ENCODE measurements around the gene ADTRP.
"Not testable (repeated sequence)": the region's sequence is repeated elsewhere in the genome, so short reads cannot be mapped to it uniquely, and the experiment has no call there.

Gene ADTRP

GRCh38 chr6:11802886-11803590 is 24.4 kb upstream of the ADTRP start:
- DNase-seq, result no peak

DNA sequence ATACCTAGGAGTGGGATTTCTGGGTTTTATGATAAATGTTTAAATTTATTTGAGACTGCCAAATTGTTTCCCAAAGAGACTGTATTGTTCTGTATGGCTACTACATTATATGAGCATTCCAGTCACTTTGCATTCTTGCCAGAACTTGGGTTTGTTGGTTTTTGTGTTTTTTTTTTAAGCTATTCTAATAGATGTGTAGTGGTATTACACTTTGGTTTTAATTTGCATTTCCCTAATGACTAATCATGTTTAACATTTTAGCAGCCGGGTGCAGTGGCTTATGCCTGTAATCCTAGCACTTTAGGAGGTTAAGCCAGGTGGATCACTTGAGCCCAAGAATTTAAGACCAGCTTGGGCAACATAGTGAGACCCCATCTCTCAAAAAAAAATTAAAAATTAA is 21.9 kb upstream of the ADTRP start:
- DNase-seq, result not testable (repeated sequence)

DNA sequence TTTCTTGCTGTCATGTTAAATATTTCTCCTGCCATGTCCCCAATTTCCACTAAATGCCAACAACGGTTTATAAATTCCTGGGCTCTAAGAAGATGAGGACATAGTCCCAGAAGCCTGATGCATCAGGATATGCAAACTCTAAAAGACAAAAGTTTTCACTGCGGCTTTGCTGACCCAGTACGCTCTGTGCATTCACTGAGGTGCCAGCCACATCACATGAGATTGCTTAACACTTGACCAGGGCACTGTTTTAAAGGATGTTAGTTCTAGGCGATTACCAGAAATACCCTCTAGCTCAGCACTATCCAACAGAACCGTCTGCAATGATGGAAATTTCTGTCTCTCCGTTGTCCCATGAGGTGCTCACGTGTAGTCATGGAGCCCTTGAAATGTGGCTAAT is 19.9 kb upstream of the ADTRP start:
- no peak for DNase-seq

DNA sequence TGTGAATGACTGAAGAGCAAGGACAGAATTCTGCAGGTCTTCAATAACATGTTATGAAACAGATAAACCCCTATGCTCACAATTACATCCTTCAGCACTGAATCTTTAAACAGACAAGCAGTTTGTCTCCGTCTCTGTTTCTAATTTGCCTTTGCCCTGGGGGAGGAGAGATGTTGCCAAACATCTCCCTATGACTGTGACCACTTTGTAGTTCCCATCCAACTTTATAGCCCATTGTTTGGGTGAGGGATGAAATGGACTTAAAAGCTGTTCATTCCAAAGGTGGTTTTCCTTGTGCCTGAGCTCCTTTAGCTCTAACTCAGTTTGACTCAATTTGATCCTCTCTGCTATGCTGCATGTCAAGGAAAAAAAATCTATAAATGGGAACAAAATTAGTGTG is 19.5 kb upstream of the ADTRP start:
- DNase-seq, result no peak

DNA sequence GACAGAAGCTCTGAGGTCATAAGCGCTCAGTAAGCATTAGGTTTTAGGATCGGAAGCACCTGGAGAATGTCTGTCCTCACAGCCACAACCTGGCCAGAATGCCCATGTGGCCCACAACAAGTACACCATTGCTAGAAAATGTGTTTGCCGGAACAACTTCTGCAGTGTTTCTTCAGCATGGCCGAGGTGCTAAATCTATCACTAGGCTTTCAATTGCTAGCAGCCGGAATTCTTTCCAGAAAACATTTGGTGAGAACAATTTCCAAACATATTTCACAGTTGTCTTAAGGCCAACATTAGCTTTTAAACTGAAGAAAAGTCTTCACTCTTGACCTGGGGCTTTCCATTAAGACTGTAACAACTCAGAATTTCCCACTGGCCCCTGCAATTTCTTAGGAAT is 18.2 kb upstream of the ADTRP start:
- DNase-seq, result no peak

- DNase-seq, result no peak
Measured at GRCh38 chr6:11795403-11795802, 16.8 kb upstream of the ADTRP start.

- no peak for DNase-seq
Measured at GRCh38 chr6:11793277-11793676, 14.7 kb upstream of the ADTRP start.

- no peak for DNase-seq
Measured at GRCh38 chr6:11791354-11792107, 12.9 kb upstream of the ADTRP start.

- no peak for DNase-seq
Measured at GRCh38 chr6:11789744-11790143, 11.1 kb upstream of the ADTRP start.

DNA sequence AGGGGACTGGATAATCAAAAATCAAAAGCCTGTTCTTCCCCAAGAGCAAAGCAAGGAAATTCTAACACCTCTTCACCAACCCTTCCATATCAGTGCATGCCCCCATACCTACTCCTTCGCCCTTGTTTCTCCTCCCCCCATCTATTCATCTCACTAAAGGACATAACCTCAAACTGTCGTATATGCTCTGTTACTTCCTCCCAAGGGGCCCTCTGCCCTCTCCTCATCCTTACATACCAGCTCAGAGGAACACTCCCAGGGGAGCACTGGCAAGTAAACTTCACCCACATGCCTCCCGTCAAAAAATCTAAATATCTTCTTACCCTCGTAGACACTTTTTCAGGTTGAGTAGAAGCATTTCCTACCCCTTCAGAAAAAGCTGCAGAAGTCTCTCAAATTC is 9.4 kb upstream of the ADTRP start:
- no peak for DNase-seq

- DNase-seq, result no peak
Measured at GRCh38 chr6:11785774-11786579, 7.4 kb upstream of the ADTRP start.

DNA sequence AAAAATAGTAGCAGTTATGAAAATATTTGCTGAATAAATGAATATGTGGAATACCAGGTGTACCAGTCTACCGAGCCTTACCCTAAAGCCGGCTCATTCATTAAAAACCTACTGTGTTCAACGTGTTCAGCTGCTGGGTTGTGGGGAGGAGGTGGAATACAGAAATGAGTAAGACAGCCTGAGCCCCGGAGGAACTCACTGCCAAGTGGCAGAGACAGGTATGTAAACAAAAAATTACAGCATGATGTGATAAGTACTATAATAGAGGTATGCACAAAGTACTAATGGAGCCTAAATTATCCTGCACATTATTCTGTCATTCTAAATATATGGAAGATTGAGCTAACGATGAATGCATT is 6.8 kb upstream of the ADTRP start:
- no peak for DNase-seq

DNA sequence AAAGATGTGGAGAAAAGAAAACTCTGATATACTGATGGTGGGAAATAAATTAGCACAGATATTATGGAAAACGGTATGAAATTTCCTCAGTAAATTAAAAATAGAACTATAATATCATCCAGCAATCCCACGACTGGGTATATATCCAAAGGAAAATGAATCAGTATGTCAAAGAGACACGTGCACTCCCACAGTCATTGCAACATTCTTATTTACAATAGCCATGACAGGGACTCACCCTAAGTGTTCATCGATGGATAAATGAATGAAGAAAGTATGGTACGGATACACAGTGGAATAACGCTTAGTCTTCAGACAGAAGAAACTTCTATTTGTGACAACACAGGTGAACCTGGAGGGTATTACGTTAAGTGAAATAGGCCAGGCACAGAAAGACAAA is 5.7 kb upstream of the ADTRP start:
- no peak for DNase-seq

DNA sequence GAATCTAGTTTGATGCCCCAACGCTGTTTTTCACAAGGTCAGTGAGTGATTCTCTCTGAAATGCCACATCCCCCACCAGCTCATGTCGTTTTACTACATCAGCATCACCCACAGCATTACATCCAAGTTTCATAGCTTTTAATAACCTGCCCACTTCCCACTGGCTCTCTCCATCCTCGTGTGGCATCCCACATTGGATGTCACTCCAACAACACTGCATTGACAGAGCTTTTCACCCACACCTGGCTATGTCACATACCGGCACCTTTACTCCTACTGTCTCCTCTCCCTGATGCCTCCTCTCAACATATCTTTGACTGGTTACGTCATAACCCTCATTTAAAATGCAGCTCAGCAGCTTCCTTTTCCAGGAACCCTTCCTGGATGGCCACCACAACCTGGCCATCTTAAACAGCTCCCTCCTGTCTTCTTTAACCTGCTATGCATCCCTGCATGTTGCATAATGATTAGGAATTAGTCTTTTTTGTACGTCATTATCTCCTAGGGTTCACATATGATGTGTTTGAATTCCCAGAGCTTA is 5.0 kb upstream of the ADTRP start:
- no peak for DNase-seq

DNA sequence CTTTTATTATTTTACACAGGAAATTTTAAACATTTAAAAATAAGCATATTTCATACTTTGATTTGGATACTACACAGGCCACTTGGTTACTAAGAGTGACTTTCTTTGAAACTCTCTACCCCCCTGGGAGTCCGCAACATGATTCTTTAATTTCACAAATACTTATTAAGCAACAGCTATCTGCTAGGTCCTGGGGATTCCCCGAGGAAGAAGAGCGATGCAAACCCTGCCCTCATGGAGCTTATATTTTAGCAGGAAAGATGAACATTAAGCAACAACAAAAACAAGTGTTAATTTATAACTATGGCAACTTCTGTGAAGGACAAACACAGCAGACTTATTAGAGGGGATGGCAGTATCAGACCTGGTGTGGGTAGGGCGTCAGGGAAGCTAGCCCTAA is 3.9 kb upstream of the ADTRP start:
- DNase-seq, result no peak

DNA sequence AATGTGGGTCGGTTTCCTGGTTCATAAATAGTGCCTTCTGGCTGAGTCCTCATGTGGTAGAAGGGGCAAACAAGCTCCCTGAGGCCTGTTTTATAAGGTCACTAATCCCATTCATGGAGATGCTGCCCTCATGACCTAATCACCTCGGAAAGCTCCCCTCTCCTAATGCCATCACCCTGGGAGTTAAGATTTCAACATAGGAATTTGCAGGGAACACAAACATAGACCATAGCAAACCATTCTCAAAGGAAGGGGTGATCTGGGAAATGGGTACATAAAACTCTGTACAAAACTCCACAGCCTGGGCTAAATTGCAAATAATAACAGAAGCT is 1.5 kb upstream of the ADTRP start:
- no peak for DNase-seq

DNA sequence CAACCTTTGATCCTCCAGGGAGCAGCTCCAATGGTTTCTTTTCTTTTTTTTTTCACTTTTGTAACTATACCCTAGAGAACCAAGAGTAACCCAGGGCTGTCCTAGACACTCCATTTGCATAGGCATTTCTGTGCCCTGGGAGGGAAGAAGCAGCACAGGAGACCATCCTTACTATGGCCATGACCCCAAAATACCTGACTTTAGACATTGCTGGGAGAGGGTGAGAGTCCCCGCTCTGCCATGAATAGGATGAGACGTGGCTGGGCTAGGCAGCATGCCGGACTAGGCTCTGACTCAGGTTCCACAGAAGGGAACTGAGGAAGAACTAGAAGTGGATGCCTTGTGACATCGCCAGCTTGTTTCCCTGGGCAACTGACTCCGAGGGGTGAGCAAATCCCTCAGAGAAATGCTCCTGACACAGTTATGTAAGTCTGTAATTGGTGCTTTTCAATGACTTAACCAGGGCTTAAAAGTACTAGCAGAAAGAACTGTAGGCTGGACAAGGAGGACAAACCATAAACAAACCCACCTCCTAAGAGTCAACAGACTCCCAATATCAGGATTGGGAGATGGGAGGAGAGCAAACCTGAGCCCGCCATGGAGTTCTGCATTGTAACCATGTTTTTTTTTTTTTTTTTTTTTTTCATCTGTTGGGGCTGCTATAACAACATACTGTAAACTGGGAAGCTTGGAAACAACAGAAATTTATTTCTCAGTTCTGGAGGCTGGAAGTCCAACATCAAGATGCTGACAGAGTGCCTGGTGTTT is 910 bp upstream of the ADTRP start:
- no peak for DNase-seq

DNA sequence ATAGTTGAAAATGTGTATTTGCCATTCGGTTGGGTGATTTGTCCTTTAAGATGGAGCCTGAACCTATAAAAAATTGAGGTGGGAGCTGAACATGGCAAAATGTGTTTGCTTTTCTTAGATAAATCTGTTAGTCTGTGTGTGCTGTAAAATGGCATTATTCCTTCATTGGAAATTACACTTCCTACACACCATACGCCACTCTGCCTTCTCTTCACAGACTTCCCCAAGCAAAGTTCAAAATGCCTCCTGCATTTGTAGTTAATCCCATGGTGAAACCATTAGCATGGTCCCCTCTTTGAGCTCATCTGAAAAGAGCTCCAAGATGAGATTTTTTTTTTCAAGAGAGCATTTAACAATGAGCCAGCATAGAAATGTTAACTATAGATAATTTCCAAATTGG is 567 bp downstream of the ADTRP start:
- DNase-seq, result no peak

DNA sequence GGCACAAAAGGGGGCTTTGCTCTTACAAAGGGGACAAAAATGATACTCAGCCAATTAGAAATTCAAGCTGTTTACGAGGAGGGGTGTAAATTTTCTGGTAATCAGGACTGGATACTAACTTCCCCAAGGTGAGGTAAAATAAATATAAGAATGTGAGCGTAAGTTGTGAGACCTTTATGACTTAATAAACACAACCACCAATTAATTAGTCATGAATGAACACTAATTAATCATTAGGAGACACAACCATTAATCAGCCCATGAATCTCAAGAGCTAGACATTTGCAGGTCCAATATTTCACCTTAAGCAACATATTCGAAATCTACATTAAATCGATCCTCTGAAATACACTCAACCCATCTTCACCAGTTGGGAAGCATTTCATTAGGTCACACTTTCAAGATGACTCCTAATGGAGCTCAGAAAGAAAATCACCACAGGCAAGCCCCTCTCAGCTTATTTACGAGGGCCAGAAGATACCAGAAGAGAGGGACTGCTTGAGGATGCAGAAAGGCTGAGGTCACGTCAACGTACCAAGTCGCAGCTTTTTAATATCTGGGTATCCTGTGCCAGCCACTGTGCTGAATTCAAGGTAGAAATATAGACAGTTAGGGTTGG is 2.7 kb downstream of the ADTRP start:
- DNase-seq, result no peak

DNA sequence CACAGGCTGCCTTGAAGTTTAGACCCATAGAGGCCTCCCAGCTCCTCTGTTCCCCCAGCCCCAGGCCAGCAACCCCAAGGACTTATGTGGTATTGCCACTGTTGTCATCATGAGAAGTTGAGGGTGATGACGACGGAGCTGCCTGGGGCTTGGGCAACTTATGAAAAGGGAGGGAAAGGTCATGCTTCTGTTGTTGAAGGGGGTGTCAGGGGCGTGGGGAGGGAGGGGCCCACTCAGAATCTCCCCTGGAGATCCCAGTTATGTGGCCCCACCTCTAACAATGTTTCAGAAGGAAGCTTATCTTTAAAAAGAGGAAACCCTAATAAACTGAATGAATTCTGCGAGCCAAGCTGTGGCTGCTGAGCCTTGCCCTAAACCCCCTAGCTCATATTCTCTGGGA is 4.2 kb downstream of the ADTRP start:
- no peak for DNase-seq

DNA sequence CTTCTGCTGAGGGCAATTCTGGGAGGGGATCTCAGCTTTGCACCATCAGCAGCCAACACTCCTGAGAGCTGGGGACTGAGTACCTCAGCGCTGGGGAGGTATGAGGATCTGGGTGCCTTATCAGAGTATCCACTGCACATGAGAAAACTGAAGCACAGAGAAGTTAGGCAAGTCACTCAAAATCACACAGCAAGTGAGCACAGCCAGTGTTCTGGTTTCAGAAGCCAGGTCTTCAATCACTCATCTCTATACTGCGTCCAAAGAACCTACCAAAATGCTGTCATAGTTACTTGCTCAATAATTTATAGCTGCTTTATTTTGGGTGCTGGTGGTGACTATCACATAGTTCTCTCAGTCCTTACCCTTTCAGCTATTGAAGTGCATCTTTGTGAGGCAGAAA is 5.0 kb downstream of the ADTRP start:
- no peak for DNase-seq

DNA sequence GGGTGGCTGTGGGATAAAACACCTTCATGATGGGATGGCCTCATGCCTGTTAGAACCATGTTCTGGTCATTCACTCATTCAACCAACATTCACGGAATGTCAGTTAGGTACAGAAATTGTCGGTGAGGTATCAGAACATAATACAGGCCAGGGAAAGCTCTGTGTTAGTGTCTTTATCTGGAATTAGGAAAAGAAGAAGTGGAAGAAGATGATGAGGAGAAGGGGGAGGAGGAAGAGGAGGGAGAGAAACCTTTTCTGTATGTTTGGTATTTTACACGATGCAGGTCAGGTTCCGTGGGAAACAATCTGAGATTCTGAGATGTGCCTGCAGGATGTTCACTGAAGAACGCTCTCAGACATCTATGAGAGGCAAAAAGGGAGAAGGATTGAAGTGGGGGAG is 5.6 kb downstream of the ADTRP start:
- DNase-seq, result no peak

All from NCI-H1092 treated with DMSO at 0.1 percent for 48 hours (cell line).